HCT116 (cell line): ENCODE results near the gene SPRED2. TPM values are rescaled to one million over a fixed set of nuclear protein-coding genes. Genes with fewer than 3 reads are reported as not detected.
A peak's percentile ranks its signal among the peaks of the same experiment; 100 is the strongest.

ENCODE experiments used
- ATAC-seq: fragments of 200-7000 bp; cut with Tn5 transposase; 2 replicates; pipeline ENCODE4 v1.9.1; 2020; ENCODE audit warnings: mild to moderate bottlenecking, moderate library complexity
- BruUV-seq: library from RNA; stranded (reverse); fragments of 400-500 nt; replicated peaks from 2 replicates; lab custom pipeline; 2021; lab: Mats Ljungman, UMichigan
- CTCF ChIA-PET: fragments of 300-600 bp; sonication (Branson Sonifier 250); formaldehyde crosslinking; loops from one replicate; lab custom pipeline; 2021; ENCODE audit warnings: antibody characterized with exemption; lab: Charles Lee
- POLR2A ChIA-PET: fragments of 300-600, 350-600 bp; sonication (Branson Sonifier 250); formaldehyde crosslinking; loops from one replicate; lab custom pipeline; 2021; ENCODE audit warnings: antibody characterized with exemption; lab: Charles Lee
- RAD21 ChIA-PET, 2 experiments: fragments of 300-600 bp; sonication (Branson Sonifier 250); formaldehyde crosslinking; loops; one replicate each; lab custom pipeline; 2023; ENCODE audit warnings: low total read pairs in 2 of 2; ENCODE audit not compliant: uncharacterized antibody in 2 of 2, unreplicated experiment in 2 of 2, low non-redundant PET in 1 of 2; lab: Charles Lee
- DNase-seq: peaks from one replicate; pipeline ENCODE4 v3.0.0-alpha.2; 2010; ENCODE audit warnings: low read depth, low spot score
- H2AFZ ChIP-seq: fragments of 200-600 bp; shearing (Covaris generic), sonication (generic); 2 replicates; pipeline ENCODE4 v1.6.1; 2017; ENCODE audit warnings: low read depth, mixed run types, mixed read lengths, antibody characterized with exemption, low read length; ENCODE audit not compliant: poor library complexity, severe bottlenecking
- H3K27ac ChIP-seq: 2 replicates; pipeline ENCODE4 v1.5.1; 2012; ENCODE audit warnings: low read depth, low read length
- H3K27me3 ChIP-seq: fragments of 200-600 bp; sonication (generic); 2 replicates; pipeline ENCODE4 v1.6.1; 2016; ENCODE audit warnings: mixed run types, low read length, mixed read lengths; ENCODE audit not compliant: insufficient read depth
- H3K36me3 ChIP-seq, 2 experiments: fragments of 200-500 bp in 1 of 2; fragments of 200-600 bp in 1 of 2; sonication (Bioruptor generic) in 1 of 2; sonication (generic) in 1 of 2; 2 replicates each; pipeline versions ENCODE4 v1.5.1 to v1.6.1; 2014 to 2016; ENCODE audit warnings: low read length in 2 of 2, inconsistent platforms in 1 of 2, mixed read lengths in 1 of 2, mixed run types in 1 of 2; ENCODE audit not compliant: insufficient read depth in 2 of 2, control insufficient read depth in 1 of 2
- H3K4me1 ChIP-seq, 2 experiments: fragments of 200-600 bp in 1 of 2; sonication (generic) in 1 of 2; 2 replicates each; pipeline versions ENCODE4 v1.5.1 to v1.6.1; 2012 to 2017; ENCODE audit warnings: low read length in 2 of 2, inconsistent platforms in 1 of 2, mild to moderate bottlenecking in 1 of 2, mixed read lengths in 1 of 2, mixed run types in 1 of 2, moderate library complexity in 1 of 2; ENCODE audit not compliant: insufficient read depth in 2 of 2, control insufficient read depth in 1 of 2
- H3K4me2 ChIP-seq: fragments of 200-600 bp; sonication (generic); 2 replicates; pipeline ENCODE4 v1.6.1; 2017; ENCODE audit warnings: mixed run types, low read length, mixed read lengths
- H3K4me3 ChIP-seq, 2 experiments: fragments of 200-600 bp in 1 of 2; sonication (generic) in 1 of 2; replicated peaks in 1 of 2; 2 replicates each; pipeline ENCODE4 v1.5.1; 2011 to 2016; ENCODE audit warnings: low read length in 2 of 2, control low read depth in 1 of 2, low read depth in 1 of 2, mild to moderate bottlenecking in 1 of 2, mixed read lengths in 1 of 2, mixed run types in 1 of 2
- H3K79me2 ChIP-seq: fragments of 200-600 bp; sonication (generic); 2 replicates; pipeline ENCODE4 v1.6.1; 2017; ENCODE audit warnings: mild to moderate bottlenecking, mixed run types, low read length, moderate library complexity, mixed read lengths; ENCODE audit not compliant: insufficient read depth
- H3K9ac ChIP-seq: fragments of 200-600 bp; sonication (generic); 2 replicates; pipeline ENCODE4 v1.6.1; 2016; ENCODE audit warnings: low read length, mixed read lengths
- H3K9me2 ChIP-seq: fragments of 200-600 bp; sonication (generic), shearing (Covaris generic); 2 replicates; pipeline ENCODE4 v1.6.1; 2017; ENCODE audit warnings: mixed run types, mild to moderate bottlenecking, moderate library complexity; ENCODE audit not compliant: insufficient read depth
- H3K9me3 ChIP-seq, 2 experiments: fragments of 200-500 bp in 1 of 2; fragments of 200-600 bp in 1 of 2; sonication (Bioruptor generic) in 1 of 2; sonication (generic) in 1 of 2; 2 replicates each; pipeline ENCODE4 v1.6.1; 2014 to 2017; ENCODE audit warnings: low read length in 2 of 2, mixed read lengths in 2 of 2, inconsistent platforms in 1 of 2, low read depth in 1 of 2, mild to moderate bottlenecking in 1 of 2, mixed run types in 1 of 2, moderate library complexity in 1 of 2; ENCODE audit not compliant: control insufficient read depth in 1 of 2, insufficient read depth in 1 of 2
- H4K20me1 ChIP-seq: fragments of 200-600 bp; sonication (generic), shearing (Covaris generic); 2 replicates; pipeline ENCODE4 v1.6.1; 2017; ENCODE audit warnings: mixed run types, mild to moderate bottlenecking, moderate library complexity; ENCODE audit not compliant: insufficient read depth
- ATF3 ChIP-seq: IDR thresholded peaks from 2 replicates; pipeline ENCODE4 v1.6.1; 2012
- CBX3 ChIP-seq: IDR thresholded peaks from 2 replicates; pipeline ENCODE4 v1.6.1; 2012; ENCODE audit warnings: low read depth
- CEBPB ChIP-seq: IDR thresholded peaks from 2 replicates; pipeline ENCODE4 v1.6.1; 2012; ENCODE audit warnings: low read depth
- CTCF ChIP-seq, 3 experiments: fragments of 200-600 bp in 1 of 3; sonication (generic) in 1 of 3; IDR thresholded peaks in 2 of 3; conservative IDR thresholded peaks in 1 of 3; 2 replicates each; pipeline ENCODE4 v1.5.1; 2012 to 2017; ENCODE audit warnings: low read depth in 2 of 3, low read length in 2 of 3, antibody characterized with exemption in 1 of 3, borderline replicate concordance in 1 of 3, control low read depth in 1 of 3, mild to moderate bottlenecking in 1 of 3, mixed read lengths in 1 of 3, mixed run types in 1 of 3, moderate library complexity in 1 of 3; ENCODE audit not compliant: insufficient read depth in 1 of 3
- EGR1 ChIP-seq: IDR thresholded peaks from 2 replicates; pipeline ENCODE4 v1.6.1; 2012; ENCODE audit warnings: low read depth
- ELF1 ChIP-seq: IDR thresholded peaks from 2 replicates; pipeline ENCODE4 v1.6.1; 2012; ENCODE audit warnings: low read depth, borderline replicate concordance
- EZH2 ChIP-seq: fragments of 200-600 bp; sonication (generic); IDR thresholded peaks from 2 replicates; pipeline ENCODE4 v1.6.1; 2017; ENCODE audit warnings: antibody characterized with exemption, mixed run types
- EZH2phosphoT487 ChIP-seq: fragments of 200-600 bp; IDR thresholded peaks from 2 replicates; pipeline ENCODE4 v1.6.1; 2018; ENCODE audit warnings: antibody characterized with exemption, borderline replicate concordance
- FOSL1 ChIP-seq: IDR thresholded peaks from 2 replicates; pipeline ENCODE4 v1.6.1; 2012; ENCODE audit warnings: low read depth
- JUND ChIP-seq: IDR thresholded peaks from 2 replicates; pipeline ENCODE4 v1.6.1; 2012
- MAX ChIP-seq: IDR thresholded peaks from 2 replicates; pipeline ENCODE4 v1.6.1; 2012
- POLR2A ChIP-seq: IDR thresholded peaks from 2 replicates; pipeline ENCODE4 v1.7.0; 2011; ENCODE audit warnings: borderline replicate concordance; ENCODE audit not compliant: insufficient read depth, insufficient read length; ENCODE audit errors: extremely low read depth
- RAD21 ChIP-seq: IDR thresholded peaks from 2 replicates; pipeline ENCODE4 v1.6.1; 2012; ENCODE audit warnings: low read depth, mild to moderate bottlenecking
- SIN3A ChIP-seq: IDR thresholded peaks from 2 replicates; pipeline ENCODE4 v1.6.1; 2012; ENCODE audit warnings: low read depth
- SP1 ChIP-seq: IDR thresholded peaks from 2 replicates; pipeline ENCODE4 v1.6.1; 2012; ENCODE audit warnings: low read depth
- TCF7L2 ChIP-seq: IDR thresholded peaks from 2 replicates; pipeline ENCODE4 v1.7.0; 2011; ENCODE audit warnings: borderline replicate concordance, inconsistent platforms; ENCODE audit not compliant: insufficient read depth, insufficient read length; ENCODE audit errors: extremely low read depth
- YY1 ChIP-seq: IDR thresholded peaks from 2 replicates; pipeline ENCODE4 v1.6.1; 2011; ENCODE audit warnings: low read length, low read depth, moderate library complexity, mild to moderate bottlenecking; ENCODE audit not compliant: insufficient replicate concordance; ENCODE audit errors: extremely low read depth
- ZFX ChIP-seq: fragments of 450-650 bp; IDR thresholded peaks from 2 replicates; pipeline ENCODE4 v1.6.1; 2017
- ZNF274 ChIP-seq: fragments of 200-500 bp; sonication (Bioruptor generic); IDR thresholded peaks from 2 replicates; pipeline ENCODE4 v1.6.1; 2014; ENCODE audit warnings: mild to moderate bottlenecking, low read depth, low read length, inconsistent platforms
- intact Hi-C: fragments of 100-400 bp; cut with micrococcal nuclease; formaldehyde crosslinking; loops from 2 replicates; pipeline ENCODE4 v1.10.0; 2022
- total RNA-seq: library from RNA; stranded (reverse); gene quantifications from one replicate; pipeline ENCODE4 v1.2.1, GENCODE V29; 2021; ENCODE audit not compliant: unreplicated experiment

SPRED2 gene
- total RNA-seq, 1 experiment from 2014 or later = 62.6 TPM

GRCh38 chr2:65300134-65300760 lies 132.2 kb downstream of the SPRED2 start:
- Histone ChIP-seq H3K79me2 (no peaks in the 10 kb centered on the region), H3K9me3 (no peaks in the 10 kb centered on the region), H3K36me3 (no peaks in the 10 kb centered on the region; a peak in 1 of 4 replicates), H3K4me2 (no peak overlapping the region), H3K4me3 (no peak overlapping the region), H3K4me1 (peaks cover 4 to 6% of the 10 kb centered on the region in 2 experiments), H3K9me2 (no peaks in the 10 kb centered on the region), H4K20me1 (no peaks in the 10 kb centered on the region), H2AFZ (no peak overlapping the region), H3K9ac (no peak overlapping the region), H3K27ac (no peak overlapping the region), H3K27me3 (no peaks in the 10 kb centered on the region)
- ATAC-seq (no peak), DNase-seq (no peak)
- no TSS peak for BruUV-seq
- RAD21 ChIA-PET = no interaction called here
- intact Hi-C loops = no loop called here
- CTCF ChIA-PET = no interaction called here
- POLR2A ChIA-PET = no interaction called here
- TF ChIP-seq SP1 (no peak), ZFX (no peak)

- Histone ChIP-seq H3K4me3 (no peak overlapping the region), H4K20me1 (no peaks in the 10 kb centered on the region), H3K9me2 (no peaks in the 10 kb centered on the region), H3K9me3 (no peaks in the 10 kb centered on the region), H3K27ac (no peak overlapping the region), H2AFZ (no peak overlapping the region), H3K36me3 (no peaks in the 10 kb centered on the region), H3K9ac (no peak overlapping the region), H3K27me3 (no peaks in the 10 kb centered on the region), H3K4me1 (peaks cover 4 to 6% of the 10 kb centered on the region in 2 experiments), H3K4me2 (peak overlapping the region; percentile 21; the same call in 1 of the 2 replicates), H3K79me2 (no peaks in the 10 kb centered on the region)
- ChIA-PET POLR2A (no interaction called here), RAD21 (no interaction called here), CTCF (no interaction called here)
- DNase-seq (no peak), ATAC-seq (no peak)
- intact Hi-C loops = no loop called here
- no TSS peak for BruUV-seq
- TF ChIP-seq CEBPB (no peak), ZNF274 (no peak), JUND (no peak), CTCF (IDR thresholded peaks at IDR 0.05 in 2 of 3, conservative IDR thresholded peaks at IDR 0.05 in 1 of 3; ENCODE audit: borderline replicate concordance in 1 of 3, insufficient read depth in 1 of 3, low read depth in 2 of 3, low read length in 2 of 3) (no peak), EZH2phosphoT487 (no peak), YY1 (no peak), RAD21 (no peak), TCF7L2 (no peak), SIN3A (no peak), EZH2 (no peak), POLR2A (no peak), EGR1 (no peak), CBX3 (no peak), ATF3 (no peak), FOSL1 (no peak), ELF1 (no peak), ZFX (no peak), MAX (no peak)
Measured at GRCh38 chr2:65299246-65299645, 133.2 kb downstream of the SPRED2 start.
